ENCODE measurements around the gene C3orf38.
"Not testable (repeated sequence)": the region's sequence is repeated elsewhere in the genome, so short reads cannot be mapped to it uniquely, and the experiment has no call there.

C3orf38 gene

GRCh38 chr3:88149509-88150362 lies at the start of gene C3orf38:
C3orf38 (plus strand) TSS chr3:88149959; CDS start chr3:88150053, 94 bp downstream.
- DNase-seq (ENCODE audit: low read depth in 3 of 3), result peak; percentile 52 to 72 (median 60)

- no peak for DNase-seq (ENCODE audit: low read depth in 3 of 3)
Observed at GRCh38 chr3:88101142-88101541, 48.6 kb upstream of the C3orf38 start.

GRCh38 chr3:88105325-88105724 lies 44.4 kb upstream of the C3orf38 start:
- no peak for DNase-seq (ENCODE audit: low read depth in 3 of 3)

GRCh38 chr3:88112289-88112688 lies 37.5 kb upstream of the C3orf38 start:
- no peak for DNase-seq (ENCODE audit: low read depth in 3 of 3)

DNA sequence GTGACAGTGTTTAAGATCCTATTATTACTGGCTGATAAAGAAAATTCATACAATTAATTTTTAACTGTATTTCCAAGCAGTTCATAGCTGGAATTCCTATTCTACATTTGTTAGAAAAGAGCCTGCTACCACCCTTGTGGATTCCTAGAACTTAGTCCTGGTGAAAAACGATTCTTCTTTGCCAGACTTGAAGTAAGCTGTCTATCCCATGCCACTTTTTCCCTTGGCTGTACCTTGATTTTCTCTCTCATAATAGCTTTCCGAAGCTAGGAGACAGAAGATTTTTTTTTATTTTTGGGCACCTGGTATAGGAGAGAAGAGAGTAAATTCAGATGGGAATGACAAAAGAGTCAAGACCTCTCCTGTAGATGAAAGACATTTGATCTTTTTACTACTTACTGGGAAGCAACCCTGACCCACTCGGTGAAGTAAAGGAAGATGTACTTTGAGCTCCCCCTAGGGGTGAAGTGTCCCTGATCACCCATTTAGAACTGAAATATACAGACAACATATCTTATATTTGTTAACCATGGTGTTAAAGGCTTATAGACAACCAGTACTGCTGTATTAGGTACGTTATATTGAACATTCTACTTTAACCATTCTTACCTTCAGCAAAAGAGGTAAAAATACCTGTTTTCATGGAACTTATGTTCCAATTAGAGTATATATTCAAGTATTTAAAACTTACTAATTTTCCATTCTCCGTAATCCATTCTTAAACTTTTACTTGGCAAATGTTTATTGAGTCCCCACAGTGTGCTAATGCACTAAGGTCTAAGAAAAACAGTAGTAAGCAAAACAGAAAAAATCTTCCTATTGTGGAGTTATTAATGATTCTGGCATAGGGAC lies 36.2 kb upstream of the C3orf38 start:
- peak in 2 of 3 donors; percentile 20 to 40 for DNase-seq (ENCODE audit: low read depth in 3 of 3)

- no peak for DNase-seq (ENCODE audit: low read depth in 3 of 3)
Observed at GRCh38 chr3:88114878-88115549, 34.7 kb upstream of the C3orf38 start.

DNA sequence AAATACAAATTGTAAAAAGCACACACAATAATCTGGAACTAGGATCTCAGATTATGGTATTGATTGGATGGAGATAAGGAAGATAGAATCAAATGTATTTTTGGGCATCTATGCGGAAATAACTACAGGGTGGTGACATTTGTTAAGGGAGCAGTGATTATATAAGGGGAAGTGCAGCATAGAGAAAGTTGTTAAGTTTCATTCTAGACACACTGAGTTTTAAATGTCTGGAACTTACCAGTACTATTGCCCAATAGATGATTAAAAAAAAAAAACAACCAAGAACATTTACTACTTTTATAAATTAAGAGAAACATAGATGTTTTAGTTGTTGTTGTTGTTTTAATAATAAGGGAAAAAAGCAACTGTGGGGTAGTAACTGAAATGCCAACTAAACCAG lies 32.1 kb upstream of the C3orf38 start:
- DNase-seq (ENCODE audit: low read depth in 3 of 3), result no peak

DNA sequence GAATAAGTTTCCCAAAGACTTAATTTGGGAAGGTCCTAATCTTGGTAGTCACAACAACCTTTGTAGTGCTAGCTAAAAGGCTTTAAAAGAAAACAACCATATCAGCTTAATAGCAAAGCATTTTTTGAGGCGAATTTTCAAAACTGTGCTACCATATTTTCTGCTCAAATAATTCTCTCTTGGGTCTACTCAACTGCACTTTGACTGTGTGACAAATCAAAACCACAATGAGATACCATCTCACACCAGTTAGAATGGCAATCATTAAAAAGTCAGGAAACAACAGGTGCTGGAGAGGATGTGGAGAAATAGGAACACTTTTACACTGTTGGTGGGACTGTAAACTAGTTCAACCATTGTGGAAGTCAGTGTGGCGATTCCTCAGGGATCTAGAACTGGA lies 31.2 kb upstream of the C3orf38 start:
- DNase-seq (ENCODE audit: low read depth in 3 of 3), result not testable (repeated sequence)

- DNase-seq (ENCODE audit: low read depth in 3 of 3), result no peak
Observed at GRCh38 chr3:88123526-88123925, 26.2 kb upstream of the C3orf38 start.

GRCh38 chr3:88131695-88132094 lies 18.1 kb upstream of the C3orf38 start:
- no peak for DNase-seq (ENCODE audit: low read depth in 3 of 3)

DNA sequence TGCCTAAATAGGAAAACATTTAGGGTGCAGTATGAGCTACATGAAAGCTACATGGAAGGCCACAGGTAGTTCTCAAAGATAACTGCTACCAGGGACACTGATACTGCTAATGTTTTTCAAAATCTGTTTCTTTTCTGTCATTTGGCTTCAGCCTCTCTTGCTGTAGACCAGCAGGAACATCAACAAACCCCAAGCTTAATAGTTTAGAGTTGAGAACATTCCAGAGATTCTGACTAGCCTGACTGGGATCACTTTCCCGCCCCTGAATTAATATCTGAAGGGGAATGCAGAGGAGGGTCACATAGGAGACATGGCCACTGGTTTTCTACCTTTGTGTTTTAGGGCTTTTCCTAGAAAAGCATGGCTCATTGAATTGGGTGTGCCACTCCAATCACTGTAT lies 16.9 kb upstream of the C3orf38 start:
- no peak for DNase-seq (ENCODE audit: low read depth in 3 of 3)

- DNase-seq (ENCODE audit: low read depth in 3 of 3), result no peak
Observed at GRCh38 chr3:88133711-88134263, 16.0 kb upstream of the C3orf38 start.

DNA sequence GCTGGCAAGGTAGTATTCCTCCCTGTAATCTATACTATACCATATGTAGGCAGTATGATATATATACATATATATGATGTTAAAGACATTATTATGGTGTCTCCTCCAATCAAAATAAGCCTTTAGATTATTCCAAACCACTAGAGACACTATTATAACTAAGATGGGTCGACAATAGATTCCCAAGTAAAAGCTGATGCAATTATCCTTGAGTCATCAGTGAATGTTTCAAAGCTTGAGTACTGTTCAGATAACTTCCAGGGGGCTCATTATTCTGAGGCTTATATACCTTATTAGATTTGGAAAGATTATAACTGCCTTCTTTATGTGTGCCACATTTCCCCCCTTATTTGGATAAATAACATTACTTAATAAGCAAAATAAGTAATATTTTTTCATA lies 11.9 kb upstream of the C3orf38 start:
- no peak for DNase-seq (ENCODE audit: low read depth in 3 of 3)

GRCh38 chr3:88141458-88142083 lies 8.2 kb upstream of the C3orf38 start:
- DNase-seq (ENCODE audit: low read depth in 3 of 3), result no peak

GRCh38 chr3:88142094-88142624 lies 7.6 kb upstream of the C3orf38 start:
- DNase-seq (ENCODE audit: low read depth in 3 of 3), result no peak

DNA sequence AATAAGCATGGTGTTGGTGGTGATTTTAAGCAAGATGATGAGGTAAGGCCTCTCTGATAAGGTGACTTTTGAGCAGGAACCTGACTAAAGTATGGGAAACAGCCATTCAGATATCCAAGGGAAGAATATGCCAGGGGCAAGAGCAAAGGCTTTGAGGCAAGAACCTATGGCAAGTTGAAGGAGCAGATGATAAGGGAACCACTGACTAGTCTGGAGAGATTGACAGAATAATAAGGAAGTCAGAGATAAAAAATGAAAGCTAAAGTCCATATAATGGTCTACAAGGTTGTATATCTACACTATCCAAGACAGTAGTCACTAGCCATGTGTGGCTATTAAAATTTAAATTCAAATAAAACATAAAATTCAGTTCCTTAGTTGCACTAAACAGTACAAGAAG lies 2.5 kb upstream of the C3orf38 start:
- DNase-seq (ENCODE audit: low read depth in 3 of 3), result no peak

DNA sequence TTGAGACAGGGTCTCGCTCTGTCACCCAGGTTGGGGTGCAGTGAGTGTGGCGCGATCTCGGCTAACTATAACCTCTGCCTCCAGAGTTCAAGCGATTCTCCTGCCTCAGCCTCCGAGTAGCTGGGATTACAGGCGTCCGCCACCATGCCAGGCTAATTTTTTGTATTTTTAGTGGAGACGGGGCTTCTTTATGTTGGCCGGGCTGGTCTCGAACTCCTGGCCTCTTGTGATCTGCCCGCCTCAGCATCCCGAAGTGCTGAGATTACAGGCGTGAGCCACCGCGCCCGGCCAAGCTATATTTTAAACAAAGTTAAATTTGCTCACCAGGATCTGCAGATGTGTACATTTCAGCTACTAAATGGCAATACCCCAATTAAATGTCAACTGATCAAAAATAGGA lies 1.1 kb upstream of the C3orf38 start:
- no peak for DNase-seq (ENCODE audit: low read depth in 3 of 3)

- peak; percentile 5 to 56 (median 10) for DNase-seq (ENCODE audit: low read depth in 3 of 3)
Observed at GRCh38 chr3:88149101-88149508, 654 bp upstream of the C3orf38 start.

DNA sequence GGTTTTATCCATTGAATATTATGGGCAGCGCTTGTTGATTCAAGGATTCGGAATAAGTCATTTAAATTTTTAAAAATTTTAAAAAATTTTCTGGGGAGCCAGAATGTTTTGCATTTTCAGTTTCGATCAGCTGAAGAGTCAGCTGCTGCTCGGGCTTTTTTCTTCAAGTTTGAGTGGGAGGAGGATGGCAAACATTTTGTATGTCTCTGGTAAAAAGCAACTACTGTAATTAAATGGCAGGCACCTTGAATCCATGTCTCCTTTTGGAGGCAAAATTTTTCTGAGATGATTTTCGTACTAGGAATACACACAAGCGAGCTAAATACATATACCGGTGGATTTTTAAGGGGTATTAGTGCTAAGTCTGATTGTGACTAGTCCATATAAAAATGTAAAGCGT lies 612 bp downstream of the C3orf38 start:
- DNase-seq (ENCODE audit: low read depth in 3 of 3), result peak in 1 of 3 donors; percentile 16

DNA sequence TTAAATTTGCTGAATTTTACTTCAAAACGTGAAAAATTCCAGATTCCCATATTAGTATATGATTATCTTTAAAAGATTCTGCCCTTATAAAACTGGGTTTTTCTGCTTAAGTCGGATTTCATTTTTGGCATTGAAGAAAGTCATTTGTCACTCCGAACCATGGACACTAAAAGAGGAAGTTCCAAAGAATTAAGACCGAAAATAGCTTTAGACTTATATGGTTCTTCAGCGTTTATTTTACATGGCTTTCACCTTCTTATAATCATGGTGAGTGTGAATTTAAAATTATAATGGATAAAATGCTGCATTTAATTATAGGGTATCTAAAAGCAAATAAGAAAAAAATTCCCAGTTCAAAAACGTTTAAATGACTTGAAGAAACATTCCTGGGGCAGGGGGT lies 1.0 kb downstream of the C3orf38 start:
- no peak for DNase-seq (ENCODE audit: low read depth in 3 of 3)

DNA sequence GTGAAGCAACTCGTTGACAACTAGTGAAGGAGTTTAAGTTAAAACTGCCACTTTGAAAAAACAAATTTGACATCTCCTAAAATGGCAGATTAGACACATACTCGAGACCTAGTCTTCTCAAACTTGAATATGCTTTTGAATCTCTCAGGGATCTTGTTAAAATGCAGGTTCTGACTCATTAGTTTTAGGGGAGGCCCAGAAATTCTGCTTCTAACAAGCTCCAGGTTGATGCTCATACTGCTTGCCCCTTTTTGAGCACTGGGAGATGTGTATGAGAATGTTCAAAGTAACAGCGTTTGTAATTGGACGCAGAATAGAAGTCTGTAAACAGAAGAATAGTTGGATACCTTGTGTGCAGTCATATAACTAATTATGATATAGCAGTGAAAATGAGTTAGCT lies 1.6 kb downstream of the C3orf38 start:
- DNase-seq (ENCODE audit: low read depth in 3 of 3), result no peak
